ENCODE results near the gene NEK1. TPM values are rescaled to one million over a fixed set of nuclear protein-coding genes. Genes with fewer than 3 reads are reported as not detected.

The NEK1 gene
- total RNA-seq, 1 experiment from 2014 or later = 12.3 TPM

GRCh38 chr4:169383724-169384123, 228.7 kb downstream of the NEK1 start:
- no peak overlapping the region for H2BK12ac ChIP-seq (ENCODE audit: insufficient read length, low read depth, low read length)
- no peak overlapping the region for H2BK120ac ChIP-seq (ENCODE audit: low read depth, low read length, poor library complexity, severe bottlenecking)
- no peak overlapping the region for H2BK20ac ChIP-seq (ENCODE audit: low read depth, low read length, poor library complexity, severe bottlenecking)
- H3K9ac ChIP-seq (ENCODE audit: extremely low read depth, insufficient read length, low read length) = no peak overlapping the region
- WGBS (ENCODE audit: extremely low coverage, insufficient read length, low lambda C conversion rate) = no CpG with 5 or more reads among the region's 3 CpGs
- Mint-ChIP-seq H3K9me3 (peaks cover 8 to 16% of the 10 kb centered on the region in 2 experiments; a peak in 4 of 5 replicates), H3K27me3 (ENCODE audit: low read depth) (no peaks in the 10 kb centered on the region), H3K36me3 (ENCODE audit: insufficient read depth in 1 of 3, low read depth in 3 of 3) (peaks cover 0 to 9% (median 2%) of the 10 kb centered on the region in 3 experiments; a peak in 3 of 7 replicates), H3K4me1 (peaks cover 0 to 3% of the 10 kb centered on the region in 2 experiments; a peak in 1 of 4 replicates), H3K4me3 (no peak overlapping the region), H3K27ac (no peak overlapping the region)
- no peaks in the 10 kb centered on the region for H3K9me3 ChIP-seq (ENCODE audit: control insufficient read depth, low read depth, low read length)
- H3K23me2 ChIP-seq (ENCODE audit: insufficient read length, low read depth, low read length, poor library complexity, severe bottlenecking) = no peaks in the 10 kb centered on the region
- no peaks in the 10 kb centered on the region for H3K79me1 ChIP-seq (ENCODE audit: insufficient read depth, low read depth, low read length, poor library complexity, severe bottlenecking)
- no peak overlapping the region for H3K23ac ChIP-seq (ENCODE audit: insufficient read length, low read depth, low read length)
- TF ChIP-seq CTCF (conservative IDR thresholded peaks at IDR 0.05) = no peak
- no peak overlapping the region for H3K18ac ChIP-seq (ENCODE audit: insufficient read length, low read depth, low read length)
- H2BK5ac ChIP-seq (ENCODE audit: insufficient read length, low read length) = no peak overlapping the region
- no peak overlapping the region for H4K91ac ChIP-seq (ENCODE audit: insufficient read length, low read depth, low read length)
- H3K27me3 ChIP-seq (ENCODE audit: insufficient read depth, low read length) = no peaks in the 10 kb centered on the region
- H4K8ac ChIP-seq (replicated peaks; ENCODE audit: insufficient read length, low read depth, low read length) = no peak overlapping the region
- no peaks in the 10 kb centered on the region for H4K20me1 ChIP-seq (ENCODE audit: control insufficient read depth, insufficient read depth, insufficient read length)
- no peak overlapping the region for H3K56ac ChIP-seq (ENCODE audit: insufficient read length, low read depth, low read length)
- no peaks in the 10 kb centered on the region for H3K4me1 ChIP-seq (ENCODE audit: insufficient read depth, low read length)
- no peak overlapping the region for H3K4me2 ChIP-seq (ENCODE audit: insufficient read depth, insufficient read length, low read length)
- H3K4ac ChIP-seq (ENCODE audit: low read depth, low read length) = no peak overlapping the region
- no peak overlapping the region for H4K5ac ChIP-seq (ENCODE audit: insufficient read length, low read depth, low read length)
- DNase-seq = no peak
- H2AK5ac ChIP-seq (ENCODE audit: insufficient read length, low read length) = no peak overlapping the region
- no peak overlapping the region for H3K27ac ChIP-seq (ENCODE audit: insufficient read length, low read depth, low read length)
- no peak overlapping the region for H3T11ph ChIP-seq (ENCODE audit: low read length)
- no peak overlapping the region for H3K14ac ChIP-seq (ENCODE audit: insufficient read depth, low read length)
- no peak overlapping the region for H2AFZ ChIP-seq (ENCODE audit: low read length)
- H2BK15ac ChIP-seq (ENCODE audit: low read depth, low read length) = no peak overlapping the region
- no peaks in the 10 kb centered on the region for H3K79me2 ChIP-seq (ENCODE audit: insufficient read depth, low read length)

All from H9 (cell line).